Smooth muscle cell (in vitro differentiated cells): ENCODE measurements around the gene LRIT1. TPM values are rescaled to one million over a fixed set of nuclear protein-coding genes. Genes with fewer than 3 reads are reported as not detected.

Experiments
- DNase-seq: peaks from one replicate; lab custom pipeline; 2025; ENCODE audit not compliant: unreplicated experiment; lab: John Stamatoyannopoulos, UW
- H2AFZ ChIP-seq: fragments of 200-600 bp; sonication (generic); 2 replicates; pipeline ENCODE4 v1.6.0; 2016; ENCODE audit warnings: antibody characterized with exemption, low read depth, mild to moderate bottlenecking
- H3F3A ChIP-seq: fragments of 200-600 bp; sonication (generic); 2 replicates; pipeline ENCODE4 v1.6.0; 2017; ENCODE audit warnings: antibody characterized with exemption, low read depth
- H3K27ac ChIP-seq: fragments of 200-600 bp; sonication (generic); 2 replicates; pipeline ENCODE4 v1.5.1; 2016; ENCODE audit warnings: low read depth, mild to moderate bottlenecking
- H3K27me3 ChIP-seq: fragments of 200-600 bp; sonication (generic); 2 replicates; pipeline ENCODE4 v1.6.1; 2016; ENCODE audit warnings: low read depth, mild to moderate bottlenecking
- H3K36me3 ChIP-seq: fragments of 200-600 bp; sonication (generic); 2 replicates; pipeline ENCODE4 v1.5.1; 2016; ENCODE audit warnings: low read depth
- H3K4me1 ChIP-seq: fragments of 200-600 bp; sonication (generic); 2 replicates; pipeline ENCODE4 v1.5.1; 2016; ENCODE audit warnings: low read depth
- H3K4me2 ChIP-seq: fragments of 200-600 bp; sonication (generic); 2 replicates; pipeline ENCODE4 v1.6.0; 2016; ENCODE audit warnings: mild to moderate bottlenecking
- H3K4me3 ChIP-seq: fragments of 200-600 bp; sonication (generic); 2 replicates; pipeline ENCODE4 v1.5.1; 2016; ENCODE audit warnings: mild to moderate bottlenecking
- H3K79me2 ChIP-seq: fragments of 200-600 bp; sonication (generic); 2 replicates; pipeline ENCODE4 v1.6.0; 2016; ENCODE audit warnings: low read depth, mild to moderate bottlenecking
- H3K9ac ChIP-seq: fragments of 200-600 bp; sonication (generic); 2 replicates; pipeline ENCODE4 v1.6.0; 2016; ENCODE audit warnings: low read depth
- H3K9me3 ChIP-seq: fragments of 200-600 bp; sonication (generic); replicated peaks from 2 replicates; pipeline ENCODE4 v1.5.1; 2016; ENCODE audit warnings: low read depth
- H4K20me1 ChIP-seq: fragments of 200-600 bp; sonication (generic); 2 replicates; pipeline ENCODE4 v1.6.0; 2016; ENCODE audit warnings: low read depth
- CTCF ChIP-seq: fragments of 200-600 bp; sonication (generic); IDR thresholded peaks from 2 replicates; pipeline ENCODE4 v1.5.1; 2017; ENCODE audit warnings: borderline replicate concordance, mild to moderate bottlenecking, antibody characterized with exemption; ENCODE audit not compliant: insufficient read depth, poor library complexity, severe bottlenecking
- WGBS: methylation state at CpG from one replicate; pipeline ENCODE4 v1.1.7; 2016; ENCODE audit warnings: low lambda C conversion rate; 5-methylcytosine and 5-hydroxymethylcytosine counted together
- polyA plus RNA-seq: library from polyadenylated mRNA; unstranded; fragments of >200 nt; fragmentation: Nextera tagmentation; extraction: Ambion mirVana; gene quantifications from 2 replicates; pipeline ENCODE4 v1.2.1, GENCODE V29; 2016
- total RNA-seq: library from RNA; depleted of rRNA; stranded (reverse); fragments of >200 nt; gene quantifications from 2 replicates; pipeline ENCODE4 v1.2.3, GENCODE V29; 2014

The LRIT1 gene
- total and polyA plus RNA-seq, 2 experiments from 2014 or later, result not detected

- Histone ChIP-seq H3K4me2 (no peak overlapping the region), H3K27ac (no peak overlapping the region), H3K79me2 (no peaks in the 10 kb centered on the region), H3K4me3 (no peak overlapping the region), H4K20me1 (no peaks in the 10 kb centered on the region), H3K36me3 (no peaks in the 10 kb centered on the region), H3K27me3 (no peaks in the 10 kb centered on the region), H2AFZ (no peak overlapping the region), H3K4me1 (no peaks in the 10 kb centered on the region), H3K9me3 (no peaks in the 10 kb centered on the region), H3K9ac (no peak overlapping the region), H3F3A (no peaks in the 10 kb centered on the region)
- no peak for DNase-seq
- 89% methylated on average over 8 of the region's 8 CpGs for WGBS
- TF ChIP-seq CTCF, result no peak
Observed at GRCh38 chr10:84221916-84222315, 19.4 kb downstream of the LRIT1 start.

GRCh38 chr10:84217746-84218145 is 23.6 kb downstream of the LRIT1 start:
- Histone ChIP-seq H2AFZ (no peak overlapping the region), H4K20me1 (no peaks in the 10 kb centered on the region), H3K36me3 (no peaks in the 10 kb centered on the region), H3K27me3 (no peaks in the 10 kb centered on the region), H3K4me1 (no peaks in the 10 kb centered on the region), H3K4me2 (no peak overlapping the region), H3K27ac (no peak overlapping the region), H3K4me3 (no peak overlapping the region), H3F3A (no peaks in the 10 kb centered on the region), H3K9me3 (no peaks in the 10 kb centered on the region), H3K79me2 (no peaks in the 10 kb centered on the region), H3K9ac (no peak overlapping the region)
- WGBS, result 97% methylated on average over 4 of the region's 4 CpGs
- TF ChIP-seq CTCF, result no peak
- DNase-seq, result no peak

GRCh38 chr10:84216834-84217233 is 24.5 kb downstream of the LRIT1 start:
- H3K4me3 ChIP-seq, result no peak overlapping the region
- no peaks in the 10 kb centered on the region for H3K27me3 ChIP-seq
- no peaks in the 10 kb centered on the region for H3K9me3 ChIP-seq
- no peak for DNase-seq
- no peaks in the 10 kb centered on the region for H3K36me3 ChIP-seq
- H2AFZ ChIP-seq, result no peak overlapping the region
- no peaks in the 10 kb centered on the region for H4K20me1 ChIP-seq
- no peaks in the 10 kb centered on the region for H3F3A ChIP-seq
- no peak overlapping the region for H3K27ac ChIP-seq
- H3K9ac ChIP-seq, result no peak overlapping the region
- H3K4me1 ChIP-seq, result no peaks in the 10 kb centered on the region
- 86% methylated on average over 9 of the region's 9 CpGs for WGBS
- H3K79me2 ChIP-seq, result no peaks in the 10 kb centered on the region
- no peak for TF ChIP-seq CTCF
- no peak overlapping the region for H3K4me2 ChIP-seq

GRCh38 chr10:84214612-84215235 is 26.6 kb downstream of the LRIT1 start:
- Histone ChIP-seq H3K9ac (no peak overlapping the region), H3K27ac (no peak overlapping the region), H3K4me1 (no peaks in the 10 kb centered on the region), H3K36me3 (no peaks in the 10 kb centered on the region), H3K27me3 (no peaks in the 10 kb centered on the region), H4K20me1 (no peaks in the 10 kb centered on the region), H3F3A (no peaks in the 10 kb centered on the region), H3K4me3 (no peak overlapping the region), H2AFZ (no peak overlapping the region), H3K79me2 (no peaks in the 10 kb centered on the region), H3K9me3 (no peaks in the 10 kb centered on the region), H3K4me2 (no peak overlapping the region)
- 56% methylated on average over 12 of the region's 12 CpGs for WGBS
- peak; percentile 35 for TF ChIP-seq CTCF
- DNase-seq, result no peak
